ENCODE results near the gene LRRC7.
"Not testable (repeated sequence)": the region's sequence is repeated elsewhere in the genome, so short reads cannot be mapped to it uniquely, and the experiment has no call there.

Gene LRRC7

DNA sequence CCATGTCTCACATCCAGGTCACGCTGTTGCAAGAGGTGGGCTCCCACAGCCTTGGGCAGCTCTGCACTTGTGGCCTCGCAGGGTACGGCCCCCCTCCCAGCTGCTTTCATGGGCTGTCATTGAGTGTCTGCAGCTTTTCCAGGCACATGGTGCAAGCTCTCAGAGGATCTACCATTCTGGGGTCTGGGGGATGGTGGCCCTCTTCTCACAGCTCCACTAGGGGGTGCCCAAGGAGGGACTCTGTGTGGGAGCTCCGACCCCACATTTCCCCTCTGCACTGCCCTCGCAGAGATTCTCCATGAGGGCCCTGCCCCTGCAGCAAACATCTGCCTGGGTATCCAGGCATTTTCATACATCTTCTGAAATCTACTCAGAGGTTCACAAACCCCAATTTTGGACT is 219.4 kb downstream of the LRRC7 start:
- DNase-seq, result no peak

- DNase-seq, result no peak
Observed at GRCh38 chr1:69791311-69791710, 223.6 kb downstream of the LRRC7 start.

DNA sequence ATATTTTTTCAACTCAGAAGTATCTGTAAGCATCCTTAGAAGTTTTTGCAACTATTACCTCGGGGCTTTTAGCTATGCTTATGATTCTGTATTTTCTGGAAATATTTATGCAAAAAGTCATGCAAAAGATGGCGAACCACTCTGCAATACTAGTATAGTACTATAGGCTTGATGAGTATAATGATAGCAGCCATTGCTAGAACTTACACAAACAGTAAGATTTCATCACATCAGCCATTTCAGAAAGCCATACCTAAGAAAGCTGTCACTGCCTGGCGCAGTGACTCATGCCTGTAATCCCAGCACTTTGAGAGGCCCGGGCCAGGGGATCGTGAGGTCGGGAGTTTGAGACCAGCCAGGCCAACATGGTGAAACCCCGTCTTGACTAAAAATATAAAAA is 227.1 kb downstream of the LRRC7 start:
- DNase-seq, result no peak

DNA sequence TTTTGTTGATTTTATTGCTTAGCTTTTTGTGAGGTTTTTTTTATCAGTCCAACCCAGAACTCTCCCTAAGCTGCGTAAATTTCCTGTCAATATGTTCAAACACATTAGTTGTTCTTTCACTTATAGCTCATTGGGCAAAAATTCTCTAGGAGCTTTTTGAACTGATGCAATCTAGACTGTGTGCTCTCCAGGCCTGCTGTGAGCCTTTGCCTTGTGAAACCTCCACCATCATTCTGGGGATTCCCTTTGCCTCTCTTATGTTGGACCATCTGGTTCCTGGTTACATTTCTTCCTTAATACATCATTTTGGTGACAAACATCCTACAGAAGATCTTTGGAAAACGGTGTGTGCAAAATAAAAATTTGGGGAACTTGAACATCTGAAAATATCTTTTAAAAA is 247.2 kb downstream of the LRRC7 start:
- no peak for DNase-seq

- DNase-seq, result no peak
Observed at GRCh38 chr1:69824932-69825331, 257.2 kb downstream of the LRRC7 start.

- no peak for DNase-seq
Observed at GRCh38 chr1:69827732-69828131, 260.0 kb downstream of the LRRC7 start.

DNA sequence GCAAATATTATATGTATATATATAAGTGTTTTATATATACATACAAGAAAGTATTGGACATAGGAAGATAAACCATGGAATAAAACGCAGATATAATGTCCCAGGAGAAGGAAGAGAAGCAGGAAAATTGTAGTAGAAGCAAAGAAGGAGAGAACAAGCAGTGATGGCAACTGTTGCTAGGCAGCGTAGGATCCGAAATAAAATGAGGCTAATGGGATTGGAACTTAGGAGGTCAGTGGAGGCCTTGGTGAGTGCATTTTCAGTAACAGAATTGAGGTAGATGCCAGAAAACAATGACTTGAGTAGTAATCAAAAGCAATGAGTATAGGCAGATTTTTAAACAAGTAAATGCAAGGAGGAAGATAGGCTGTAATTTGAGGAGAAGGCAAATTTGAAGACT is 265.8 kb downstream of the LRRC7 start:
- DNase-seq, result no peak

- DNase-seq, result no peak
Observed at GRCh38 chr1:69834336-69834735, 266.6 kb downstream of the LRRC7 start.

- DNase-seq, result no peak
Observed at GRCh38 chr1:69835955-69836354, 268.2 kb downstream of the LRRC7 start.

- no peak for DNase-seq
Observed at GRCh38 chr1:69836971-69837636, 269.4 kb downstream of the LRRC7 start.

- no peak for DNase-seq
Observed at GRCh38 chr1:69842326-69842725, 274.6 kb downstream of the LRRC7 start.

DNA sequence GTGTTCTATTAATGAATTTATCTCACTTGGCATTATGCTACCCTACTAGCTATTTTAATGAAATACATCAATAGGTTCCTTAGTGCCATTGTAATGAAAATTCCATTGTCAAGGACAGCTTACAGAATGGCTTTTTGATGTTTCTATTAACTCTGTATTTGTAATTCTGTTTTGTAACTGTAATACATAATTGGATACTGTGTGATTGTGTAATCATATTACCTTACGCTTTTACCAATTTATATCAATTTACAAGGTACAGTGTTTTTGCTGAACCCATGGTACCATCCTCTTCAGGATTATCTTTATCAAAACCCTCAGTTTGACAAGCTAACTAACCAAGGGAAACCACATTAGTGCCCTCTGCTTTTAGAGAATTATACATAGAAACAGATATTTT is 277.9 kb downstream of the LRRC7 start:
- DNase-seq, result no peak

DNA sequence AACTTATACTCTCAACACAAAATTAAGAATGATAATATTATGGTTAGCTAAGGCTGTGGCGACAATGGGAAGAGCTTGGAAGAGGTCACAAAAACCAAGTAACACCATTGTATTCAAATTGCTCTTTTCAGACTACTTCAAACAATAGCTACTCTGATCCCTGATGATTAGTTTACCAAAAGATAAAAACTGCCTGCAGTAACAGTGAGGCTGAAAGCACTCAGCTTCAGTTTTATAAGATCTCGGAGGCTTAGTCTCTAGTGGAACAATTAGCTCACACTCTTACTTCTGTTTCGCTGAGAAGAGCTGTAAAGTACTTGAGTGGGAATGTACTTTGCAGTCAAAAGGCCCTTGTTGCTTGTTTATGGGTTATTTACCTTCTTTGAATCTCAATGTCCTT is 278.5 kb downstream of the LRRC7 start:
- peak; percentile 29 for DNase-seq

DNA sequence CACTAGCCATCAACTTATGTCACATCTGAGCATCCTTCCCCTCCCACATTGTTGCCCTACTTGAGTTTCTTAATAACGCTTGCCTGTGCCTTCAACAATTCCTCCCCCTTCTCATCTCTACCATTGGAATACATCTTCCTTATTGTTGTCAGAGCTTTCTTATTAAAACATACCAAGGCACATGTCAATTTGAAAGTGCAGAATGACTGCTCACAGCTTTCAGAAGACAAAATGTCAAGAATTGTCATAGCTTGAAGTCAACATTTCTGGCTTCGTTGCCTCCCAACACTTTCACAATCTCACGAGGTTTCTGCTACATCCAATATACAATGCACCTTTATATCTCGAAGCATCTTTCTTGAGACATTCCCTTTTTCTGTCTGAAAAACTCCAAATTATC is 279.9 kb downstream of the LRRC7 start:
- no peak for DNase-seq

DNA sequence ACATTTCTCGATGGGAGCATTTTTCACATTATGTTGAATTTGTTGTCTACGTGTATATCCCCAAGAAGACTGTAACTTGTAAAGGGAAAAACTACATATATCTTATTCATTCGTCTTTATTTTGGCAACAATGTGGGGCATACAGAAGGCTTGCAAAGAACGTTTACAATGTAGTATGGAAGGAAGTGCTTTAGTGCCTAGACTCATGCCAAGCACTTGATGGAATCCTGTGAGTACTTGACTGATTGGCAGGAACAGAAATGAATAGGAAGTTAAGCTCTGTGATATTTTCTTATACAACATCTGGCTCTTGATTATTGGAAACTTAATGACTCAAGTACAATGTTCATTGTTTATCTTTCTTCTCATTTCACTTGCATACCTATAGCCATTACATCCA is 284.4 kb downstream of the LRRC7 start:
- no peak for DNase-seq

DNA sequence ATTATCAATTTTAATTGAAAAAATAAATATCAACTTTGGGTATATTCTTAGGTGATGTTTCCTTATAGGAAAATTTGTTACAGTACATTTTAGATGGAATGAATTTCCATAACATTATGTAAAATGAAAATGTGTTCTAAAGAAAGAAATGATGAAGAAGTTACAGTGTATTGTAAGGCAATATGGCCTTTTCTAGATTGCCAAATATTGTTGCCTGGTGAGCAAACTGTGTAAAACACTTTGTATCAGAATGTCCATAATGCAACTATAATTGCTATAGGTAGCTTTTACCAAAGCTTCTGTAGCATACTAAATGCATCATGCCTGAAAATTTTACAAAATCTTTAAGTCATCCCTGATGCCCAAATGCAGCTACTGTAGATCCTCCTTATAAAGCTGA is 285.0 kb downstream of the LRRC7 start:
- DNase-seq, result no peak

GRCh38 chr1:69858534-69858933 is 290.8 kb downstream of the LRRC7 start:
- DNase-seq, result no peak

GRCh38 chr1:69861641-69862040 is 293.9 kb downstream of the LRRC7 start:
- no peak for DNase-seq

- DNase-seq, result no peak
Observed at GRCh38 chr1:69862906-69863305, 295.2 kb downstream of the LRRC7 start.

GRCh38 chr1:69863704-69864103 is 296.0 kb downstream of the LRRC7 start:
- DNase-seq, result no peak

GRCh38 chr1:69871412-69871811 is 303.7 kb downstream of the LRRC7 start:
- no peak for DNase-seq

- DNase-seq, result no peak
Observed at GRCh38 chr1:69878338-69878737, 310.6 kb downstream of the LRRC7 start.

- not testable (repeated sequence) for DNase-seq
Observed at GRCh38 chr1:69888016-69888415, 320.3 kb downstream of the LRRC7 start.

DNA sequence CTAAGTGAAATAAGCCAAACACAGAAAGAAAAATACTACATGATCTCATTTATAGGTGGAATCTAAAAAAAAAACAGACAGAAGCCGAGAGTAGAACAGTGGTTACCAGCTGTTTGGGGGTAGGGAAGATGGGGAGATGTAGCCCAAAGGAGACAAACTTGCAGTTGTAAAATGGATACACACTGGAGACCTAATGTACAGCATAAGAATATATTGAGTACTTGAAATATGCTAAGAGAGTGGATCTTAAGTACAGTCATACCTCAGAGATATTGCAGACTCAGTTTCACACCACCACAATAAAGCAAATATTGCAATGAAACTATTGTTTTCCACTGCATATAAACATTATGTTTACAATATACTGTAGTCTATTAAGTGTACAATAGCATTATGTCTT is 320.9 kb downstream of the LRRC7 start:
- DNase-seq, result no peak

- no peak for DNase-seq
Observed at GRCh38 chr1:69898403-69898947, 330.8 kb downstream of the LRRC7 start.

All from NCI-H187 treated with DMSO at 0.1 percent for 48 hours (cell line).